Neural progenitor cell (in vitro differentiated cells): ENCODE results near the gene ERMP1.

Experiments
- EZH2 ChIP-seq: fragments of 200-600 bp; sonication (generic); IDR thresholded peaks from 2 replicates; pipeline ENCODE4 v1.6.1; 2017; ENCODE audit warnings: antibody characterized with exemption, mild to moderate bottlenecking, moderate library complexity
- EZH2phosphoT487 ChIP-seq: fragments of 200-600 bp; sonication (generic); IDR thresholded peaks from 2 replicates; pipeline ENCODE4 v1.6.1; 2017; ENCODE audit warnings: antibody characterized with exemption
- TF ChIP-seq, protein P1 (sequence below): fragments of 200-600 bp; sonication (generic); IDR thresholded peaks from 2 replicates; pipeline ENCODE4 v1.5.1; 2017; ENCODE audit warnings: antibody characterized with exemption, mild to moderate bottlenecking

DNA sequence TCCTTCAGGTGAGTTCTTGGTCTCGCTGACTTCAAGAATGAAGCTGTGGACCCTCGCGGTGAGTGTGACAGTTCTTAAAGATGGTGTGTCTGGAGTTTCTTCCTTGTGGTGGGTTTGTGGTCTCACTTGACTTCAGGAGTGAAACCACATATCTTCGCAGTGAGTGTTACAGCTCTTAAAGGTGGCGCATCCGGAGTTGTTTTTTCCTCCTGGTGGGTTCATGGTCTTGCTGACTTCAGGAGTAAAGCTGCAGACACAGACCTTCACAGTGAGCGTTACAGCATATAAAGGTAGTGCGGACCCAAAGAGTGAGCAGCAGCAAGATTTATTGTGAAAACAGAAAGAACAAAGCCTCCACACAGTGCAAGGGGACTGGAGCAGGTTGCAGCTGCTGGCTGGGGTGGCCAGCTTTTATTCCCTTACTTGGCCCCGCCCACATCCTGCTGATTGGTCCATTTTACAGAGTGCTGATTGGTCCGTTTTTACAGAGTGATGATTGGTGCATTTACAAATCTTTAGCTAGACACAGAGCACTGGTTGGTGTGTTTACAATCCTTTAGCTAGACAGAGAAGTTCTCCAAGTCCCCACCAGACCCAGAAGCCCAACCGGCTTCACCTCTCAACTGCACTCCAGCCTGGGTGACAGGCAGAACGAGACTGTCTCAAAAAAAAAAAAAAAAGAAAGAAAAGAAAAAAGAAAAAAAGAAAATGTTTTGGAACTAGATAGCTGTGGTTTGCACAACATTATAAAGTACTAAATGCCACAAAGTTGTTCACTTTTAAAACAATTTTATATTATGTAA, 9.1 kb upstream of the ERMP1 start:
- TF ChIP-seq, protein P1, sequence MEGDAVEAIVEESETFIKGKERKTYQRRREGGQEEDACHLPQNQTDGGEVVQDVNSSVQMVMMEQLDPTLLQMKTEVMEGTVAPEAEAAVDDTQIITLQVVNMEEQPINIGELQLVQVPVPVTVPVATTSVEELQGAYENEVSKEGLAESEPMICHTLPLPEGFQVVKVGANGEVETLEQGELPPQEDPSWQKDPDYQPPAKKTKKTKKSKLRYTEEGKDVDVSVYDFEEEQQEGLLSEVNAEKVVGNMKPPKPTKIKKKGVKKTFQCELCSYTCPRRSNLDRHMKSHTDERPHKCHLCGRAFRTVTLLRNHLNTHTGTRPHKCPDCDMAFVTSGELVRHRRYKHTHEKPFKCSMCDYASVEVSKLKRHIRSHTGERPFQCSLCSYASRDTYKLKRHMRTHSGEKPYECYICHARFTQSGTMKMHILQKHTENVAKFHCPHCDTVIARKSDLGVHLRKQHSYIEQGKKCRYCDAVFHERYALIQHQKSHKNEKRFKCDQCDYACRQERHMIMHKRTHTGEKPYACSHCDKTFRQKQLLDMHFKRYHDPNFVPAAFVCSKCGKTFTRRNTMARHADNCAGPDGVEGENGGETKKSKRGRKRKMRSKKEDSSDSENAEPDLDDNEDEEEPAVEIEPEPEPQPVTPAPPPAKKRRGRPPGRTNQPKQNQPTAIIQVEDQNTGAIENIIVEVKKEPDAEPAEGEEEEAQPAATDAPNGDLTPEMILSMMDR: no peak
- TF ChIP-seq EZH2phosphoT487: no peak
- TF ChIP-seq EZH2: no peak
